OCI-LY1 (cell line): Measurements from ENCODE around the gene TXNDC2.

ENCODE experiments used
- H2AFZ ChIP-seq: fragments of 200-600 bp; sonication (generic), shearing (Covaris generic); 2 replicates; pipeline ENCODE4 v1.6.0; 2014; ENCODE audit warnings: antibody characterized with exemption, mild to moderate bottlenecking, low read length
- H3F3A ChIP-seq: fragments of 200-600 bp; sonication (generic), shearing (Covaris generic); 2 replicates; pipeline ENCODE4 v1.6.0; 2014; ENCODE audit warnings: mild to moderate bottlenecking, antibody characterized with exemption, low read length, moderate library complexity; ENCODE audit not compliant: insufficient read depth
- H3K27ac ChIP-seq: fragments of 200-600 bp; sonication (generic); 2 replicates; pipeline ENCODE4 v1.5.1; 2014; ENCODE audit warnings: low read length, mixed run types, mild to moderate bottlenecking, low read depth; ENCODE audit not compliant: poor library complexity, severe bottlenecking
- H3K27me3 ChIP-seq: fragments of 200-600 bp; sonication (generic); 2 replicates; pipeline ENCODE4 v1.6.0; 2014; ENCODE audit warnings: antibody characterized with exemption, mild to moderate bottlenecking, low read length, moderate library complexity; ENCODE audit not compliant: insufficient read depth
- H3K36me3 ChIP-seq: fragments of 200-600 bp; sonication (generic); 2 replicates; pipeline ENCODE4 v1.6.1; 2014; ENCODE audit warnings: mild to moderate bottlenecking, antibody characterized with exemption, low read length, moderate library complexity, mixed read lengths; ENCODE audit not compliant: insufficient read depth
- H3K4me1 ChIP-seq: fragments of 200-600 bp; sonication (generic); 2 replicates; pipeline ENCODE4 v1.5.1; 2014; ENCODE audit warnings: mild to moderate bottlenecking, low read length, moderate library complexity; ENCODE audit not compliant: insufficient read depth, severe bottlenecking
- H3K4me2 ChIP-seq: fragments of 200-600 bp; sonication (generic), shearing (Covaris generic); 2 replicates; pipeline ENCODE4 v1.6.1; 2014; ENCODE audit warnings: low read length
- H3K4me3 ChIP-seq: fragments of 200-600 bp; sonication (generic); 2 replicates; pipeline ENCODE4 v1.5.1; 2014; ENCODE audit warnings: low read length, low read depth, mild to moderate bottlenecking, mixed read lengths; ENCODE audit not compliant: poor library complexity, severe bottlenecking
- H3K79me2 ChIP-seq: fragments of 200-600 bp; shearing (Covaris generic); 2 replicates; pipeline ENCODE4 v1.6.1; 2016; ENCODE audit warnings: mixed run types, low read length, mixed read lengths; ENCODE audit not compliant: insufficient read depth
- H3K9ac ChIP-seq: fragments of 200-600 bp; sonication (generic), shearing (Covaris generic); 2 replicates; pipeline ENCODE4 v1.6.1; 2014; ENCODE audit warnings: mild to moderate bottlenecking, low read length, mixed read lengths
- H3K9me2 ChIP-seq: fragments of 200-600 bp; sonication (generic), shearing (Covaris generic); 2 replicates; pipeline ENCODE4 v1.6.1; 2014; ENCODE audit warnings: low read depth, mild to moderate bottlenecking, low read length, mixed read lengths
- H3K9me3 ChIP-seq: fragments of 200-600 bp; shearing (Covaris generic); 2 replicates; pipeline ENCODE4 v1.6.1; 2014; ENCODE audit warnings: low read length, mixed read lengths
- H4K20me1 ChIP-seq: fragments of 200-600 bp; sonication (generic), shearing (Covaris generic); 2 replicates; pipeline ENCODE4 v1.6.0; 2016; ENCODE audit warnings: mild to moderate bottlenecking, low read length; ENCODE audit not compliant: insufficient read depth
- CTCF ChIP-seq: fragments of 200-600 bp; sonication (generic), shearing (Covaris generic); IDR thresholded peaks from 2 replicates; pipeline ENCODE4 v1.5.1; 2017; ENCODE audit warnings: mild to moderate bottlenecking, antibody characterized with exemption, low read length, moderate library complexity, mixed read lengths
- EZH2 ChIP-seq: fragments of 200-600 bp; sonication (generic), shearing (Covaris generic); IDR thresholded peaks from 2 replicates; pipeline ENCODE4 v1.8.0; 2017; ENCODE audit warnings: borderline replicate concordance, mixed run types, mild to moderate bottlenecking, antibody characterized with exemption, low read length, moderate library complexity, mixed read lengths

TXNDC2 gene

GRCh38 chr18:9928646-9929259, 43.0 kb downstream of the TXNDC2 start:
- H3K27me3 ChIP-seq: no peaks in the 10 kb centered on the region
- H3K36me3 ChIP-seq: peaks cover 38% of the 10 kb centered on the region
- H3K9ac ChIP-seq: no peak overlapping the region
- no peak overlapping the region for H3K4me2 ChIP-seq
- H3K9me2 ChIP-seq: no peaks in the 10 kb centered on the region
- TF ChIP-seq EZH2 (no peak), CTCF (no peak)
- H3K27ac ChIP-seq: no peak overlapping the region
- no peak overlapping the region for H3K4me3 ChIP-seq
- H2AFZ ChIP-seq: no peak overlapping the region
- H3F3A ChIP-seq: no peaks in the 10 kb centered on the region
- peaks cover 99% of the 10 kb centered on the region for H3K79me2 ChIP-seq
- H4K20me1 ChIP-seq: peaks cover 25% of the 10 kb centered on the region
- H3K9me3 ChIP-seq: no peaks in the 10 kb centered on the region
- H3K4me1 ChIP-seq: peaks cover 44% of the 10 kb centered on the region

GRCh38 chr18:9930299-9930884, 44.6 kb downstream of the TXNDC2 start:
- H3K27me3 ChIP-seq: no peaks in the 10 kb centered on the region
- no peak overlapping the region for H3K27ac ChIP-seq
- peaks cover 95% of the 10 kb centered on the region for H3K79me2 ChIP-seq
- no peak for TF ChIP-seq EZH2
- no peak for TF ChIP-seq CTCF
- no peaks in the 10 kb centered on the region for H3K9me3 ChIP-seq
- H2AFZ ChIP-seq: no peak overlapping the region
- peaks cover 27% of the 10 kb centered on the region for H3K4me1 ChIP-seq
- H4K20me1 ChIP-seq: peaks cover 20% of the 10 kb centered on the region
- no peak overlapping the region for H3K9ac ChIP-seq
- peaks cover 44% of the 10 kb centered on the region for H3K36me3 ChIP-seq
- H3K4me3 ChIP-seq: no peak overlapping the region
- H3K9me2 ChIP-seq: no peaks in the 10 kb centered on the region
- no peak overlapping the region for H3K4me2 ChIP-seq
- no peaks in the 10 kb centered on the region for H3F3A ChIP-seq

GRCh38 chr18:9931146-9931545, 45.4 kb downstream of the TXNDC2 start:
- no peaks in the 10 kb centered on the region for H3F3A ChIP-seq
- H3K4me3 ChIP-seq: no peak overlapping the region
- peaks cover 20% of the 10 kb centered on the region for H3K4me1 ChIP-seq
- no peak overlapping the region for H2AFZ ChIP-seq
- no peak overlapping the region for H3K4me2 ChIP-seq
- H3K9me2 ChIP-seq: no peaks in the 10 kb centered on the region
- H4K20me1 ChIP-seq: peaks cover 20% of the 10 kb centered on the region
- H3K9me3 ChIP-seq: no peaks in the 10 kb centered on the region
- no peaks in the 10 kb centered on the region for H3K27me3 ChIP-seq
- TF ChIP-seq CTCF (no peak), EZH2 (no peak)
- H3K79me2 ChIP-seq: peaks cover 94% of the 10 kb centered on the region
- H3K36me3 ChIP-seq: peaks cover 51% of the 10 kb centered on the region
- no peak overlapping the region for H3K9ac ChIP-seq
- H3K27ac ChIP-seq: no peak overlapping the region
